ENCODE measurements around the gene CMTM1.
"Not testable (repeated sequence)": the region's sequence is repeated elsewhere in the genome, so short reads cannot be mapped to it uniquely, and the experiment has no call there.

Gene CMTM1

GRCh38 chr16:66592814-66593213 lies 26.6 kb downstream of the CMTM1 start:
- TF ChIP-seq, protein P1, sequence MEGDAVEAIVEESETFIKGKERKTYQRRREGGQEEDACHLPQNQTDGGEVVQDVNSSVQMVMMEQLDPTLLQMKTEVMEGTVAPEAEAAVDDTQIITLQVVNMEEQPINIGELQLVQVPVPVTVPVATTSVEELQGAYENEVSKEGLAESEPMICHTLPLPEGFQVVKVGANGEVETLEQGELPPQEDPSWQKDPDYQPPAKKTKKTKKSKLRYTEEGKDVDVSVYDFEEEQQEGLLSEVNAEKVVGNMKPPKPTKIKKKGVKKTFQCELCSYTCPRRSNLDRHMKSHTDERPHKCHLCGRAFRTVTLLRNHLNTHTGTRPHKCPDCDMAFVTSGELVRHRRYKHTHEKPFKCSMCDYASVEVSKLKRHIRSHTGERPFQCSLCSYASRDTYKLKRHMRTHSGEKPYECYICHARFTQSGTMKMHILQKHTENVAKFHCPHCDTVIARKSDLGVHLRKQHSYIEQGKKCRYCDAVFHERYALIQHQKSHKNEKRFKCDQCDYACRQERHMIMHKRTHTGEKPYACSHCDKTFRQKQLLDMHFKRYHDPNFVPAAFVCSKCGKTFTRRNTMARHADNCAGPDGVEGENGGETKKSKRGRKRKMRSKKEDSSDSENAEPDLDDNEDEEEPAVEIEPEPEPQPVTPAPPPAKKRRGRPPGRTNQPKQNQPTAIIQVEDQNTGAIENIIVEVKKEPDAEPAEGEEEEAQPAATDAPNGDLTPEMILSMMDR (IDR thresholded peaks at IDR 0.05; ENCODE audit: borderline replicate concordance, insufficient read depth, low read depth, low read length) = no peak
- no peak overlapping the region for H3K4me3 ChIP-seq (ENCODE audit: low read depth, low read length)

DNA sequence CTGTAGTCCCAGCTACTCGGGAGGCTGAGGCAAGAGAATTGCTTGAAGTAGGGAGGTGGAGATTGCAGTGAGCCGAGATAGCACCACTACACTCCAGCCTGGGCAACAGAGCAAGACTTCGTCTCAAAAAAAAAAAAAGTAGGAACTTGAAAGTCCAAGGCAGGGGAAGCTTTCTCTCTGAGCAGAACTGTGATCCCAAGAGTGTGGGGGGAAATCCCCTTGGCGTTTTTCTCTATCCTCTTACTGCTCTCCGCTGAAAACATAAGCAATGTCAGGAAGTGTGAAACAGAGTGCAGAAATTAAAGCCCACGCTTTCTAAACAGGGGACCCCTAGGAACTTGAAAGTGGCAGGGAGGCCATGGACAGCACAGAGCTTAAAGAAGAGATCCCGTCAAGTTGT lies 28.5 kb downstream of the CMTM1 start:
- TF ChIP-seq, protein P1 (IDR thresholded peaks at IDR 0.05; ENCODE audit: borderline replicate concordance, insufficient read depth, low read depth, low read length) = no peak

GRCh38 chr16:66596559-66596958 lies 30.3 kb downstream of the CMTM1 start:
- H3K4me3 ChIP-seq (ENCODE audit: low read depth, low read length) = not testable (repeated sequence)

More for the DNA sequence above, 28.5 kb downstream of the CMTM1 start:
- no peak overlapping the region for H3K4me3 ChIP-seq (ENCODE audit: low read depth, low read length)

GRCh38 chr16:66596986-66597848 lies 31.0 kb downstream of the CMTM1 start:
- H3K4me3 ChIP-seq (ENCODE audit: low read depth, low read length) = no peak overlapping the region
- TF ChIP-seq, protein P1 (IDR thresholded peaks at IDR 0.05; ENCODE audit: borderline replicate concordance, insufficient read depth, low read depth, low read length) = no peak

DNA sequence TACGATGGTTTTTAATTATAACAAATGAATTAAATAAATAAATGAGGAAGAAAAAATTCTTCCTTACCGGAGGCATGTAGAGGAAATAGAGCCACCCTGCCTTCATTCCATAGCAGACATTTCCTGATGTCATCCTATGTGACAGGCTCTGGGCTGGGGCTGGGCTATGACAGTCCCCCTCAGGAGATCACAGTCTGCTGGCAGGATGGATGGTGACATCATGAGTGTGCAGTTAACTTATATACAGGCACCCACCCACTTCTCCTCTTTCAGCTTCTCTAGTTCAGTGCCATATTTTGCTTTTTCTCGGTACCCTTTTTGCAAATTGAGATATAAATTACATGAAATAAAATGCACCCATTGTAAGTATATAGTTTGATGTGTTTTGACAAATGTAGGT lies 31.9 kb downstream of the CMTM1 start:
- no peak overlapping the region for H3K4me3 ChIP-seq (ENCODE audit: low read depth, low read length)
- TF ChIP-seq, protein P1 (IDR thresholded peaks at IDR 0.05; ENCODE audit: borderline replicate concordance, insufficient read depth, low read depth, low read length) = no peak

DNA sequence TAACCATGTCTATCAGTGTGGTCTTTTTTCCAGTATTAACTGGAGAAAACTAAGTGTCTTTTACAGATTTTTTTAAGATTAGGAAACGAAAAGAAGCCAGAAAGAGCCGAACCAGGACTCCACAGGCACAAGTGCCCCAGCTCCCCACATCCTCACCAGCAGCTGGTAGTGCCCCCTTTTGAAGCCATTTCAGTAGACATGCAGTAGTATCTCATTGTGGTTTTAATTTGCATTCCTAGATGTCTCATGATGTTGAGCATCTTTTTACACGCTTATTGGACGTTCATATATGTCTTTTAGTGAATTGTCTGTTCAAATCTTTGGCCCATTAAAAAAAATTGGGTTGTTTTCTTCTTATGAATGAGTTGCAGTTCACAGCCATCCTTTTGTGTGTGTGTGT lies 33.5 kb downstream of the CMTM1 start:
- TF ChIP-seq, protein P1 (IDR thresholded peaks at IDR 0.05; ENCODE audit: borderline replicate concordance, insufficient read depth, low read depth, low read length) = no peak
- H3K4me3 ChIP-seq (ENCODE audit: low read depth, low read length) = no peak overlapping the region

- no peak overlapping the region for H3K4me3 ChIP-seq (ENCODE audit: low read depth, low read length)
- TF ChIP-seq, protein P1 (IDR thresholded peaks at IDR 0.05; ENCODE audit: borderline replicate concordance, insufficient read depth, low read depth, low read length) = no peak
Observed at GRCh38 chr16:66600477-66600876, 34.2 kb downstream of the CMTM1 start.

All from GM12875 (cell line).